ENCODE results near the gene ENO1.

- no peak for TF ChIP-seq CTCF (conservative IDR thresholded peaks at IDR 0.05; ENCODE audit: low read depth, low read length)
- no peak for TF ChIP-seq POLR2A (IDR thresholded peaks at IDR 0.05; ENCODE audit: low read depth, low read length)
- TF ChIP-seq MXI1 (IDR thresholded peaks at IDR 0.05; ENCODE audit: borderline replicate concordance, low read depth, low read length), result no peak
- no peak for TF ChIP-seq CHD1 (IDR thresholded peaks at IDR 0.05; ENCODE audit: low read depth, low read length)
- no peak for TF ChIP-seq NFE2L2 (IDR thresholded peaks at IDR 0.05; ENCODE audit: low read depth, low read length)
- TF ChIP-seq CEBPB (IDR thresholded peaks at IDR 0.05; ENCODE audit: low read depth, low read length), result no peak
- no peak for TF ChIP-seq RFX5 (IDR thresholded peaks at IDR 0.05; ENCODE audit: low read depth, low read length)
- TF ChIP-seq SMC3 (IDR thresholded peaks at IDR 0.05; ENCODE audit: low read depth, low read length), result no peak
- TF ChIP-seq MAZ (IDR thresholded peaks at IDR 0.05; ENCODE audit: borderline replicate concordance, low read depth, low read length), result no peak
- TF ChIP-seq BHLHE40 (IDR thresholded peaks at IDR 0.05; ENCODE audit: low read depth, low read length), result no peak
- TF ChIP-seq MAFK (IDR thresholded peaks at IDR 0.05; ENCODE audit: low read depth, low read length), result no peak
- TF ChIP-seq USF2 (IDR thresholded peaks at IDR 0.05; ENCODE audit: low read depth, low read length), result no peak
These were observed 31.8 kb upstream of the ENO1 start for GRCh38 chr1:8910331-8910730.
